Mucosa of stomach (tissue), 1 donor: ENCODE measurements around the gene CDC14B.
"Not testable (repeated sequence)": the region's sequence is repeated elsewhere in the genome, so short reads cannot be mapped to it uniquely, and the experiment has no call there.

Experiments used
- H3K27me3 ChIP-seq: one replicate; pipeline ENCODE4 v1.7.0; 2013; ENCODE audit warnings: mild to moderate bottlenecking, low read length; ENCODE audit not compliant: control insufficient read depth, insufficient read depth
- H3K36me3 ChIP-seq: one replicate; pipeline ENCODE4 v1.7.0; 2013; ENCODE audit warnings: low read length; ENCODE audit not compliant: control insufficient read depth, insufficient read depth
- H3K4me1 ChIP-seq: one replicate; pipeline ENCODE4 v1.7.0; 2013; ENCODE audit warnings: mild to moderate bottlenecking, low read length; ENCODE audit not compliant: control insufficient read depth, insufficient read depth
- H3K4me3 ChIP-seq: one replicate; pipeline ENCODE4 v1.7.0; 2013; ENCODE audit warnings: low read length
- H3K9ac ChIP-seq: one replicate; pipeline ENCODE4 v1.7.0; 2013; ENCODE audit warnings: mild to moderate bottlenecking, low read length, moderate library complexity
- H3K9me3 ChIP-seq: one replicate; pipeline ENCODE4 v1.7.0; 2013; ENCODE audit warnings: mild to moderate bottlenecking, low read length, moderate library complexity; ENCODE audit not compliant: control insufficient read depth
- donor health status: Pancreatic carcinoma.

The CDC14B gene

GRCh38 chr9:96551403-96551802, 68.2 kb downstream of the CDC14B start:
- Histone ChIP-seq H3K9ac (no peak overlapping the region), H3K4me3 (no peak overlapping the region), H3K27me3 (no peaks in the 10 kb centered on the region), H3K36me3 (no peaks in the 10 kb centered on the region), H3K9me3 (no peaks in the 10 kb centered on the region), H3K4me1 (no peaks in the 10 kb centered on the region)

- Histone ChIP-seq H3K9ac (no peak overlapping the region), H3K4me1 (no peaks in the 10 kb centered on the region), H3K27me3 (no peaks in the 10 kb centered on the region), H3K4me3 (no peak overlapping the region), H3K36me3 (no peaks in the 10 kb centered on the region), H3K9me3 (no peaks in the 10 kb centered on the region)
These were observed 69.0 kb downstream of the CDC14B start for GRCh38 chr9:96550659-96551058.

GRCh38 chr9:96543131-96543530, 76.5 kb downstream of the CDC14B start:
- not testable (repeated sequence) for H3K36me3 ChIP-seq, H3K9ac ChIP-seq, H3K4me3 ChIP-seq, H3K27me3 ChIP-seq, H3K9me3 ChIP-seq, H3K4me1 ChIP-seq

- H3K36me3 ChIP-seq = no peaks in the 10 kb centered on the region
- H3K4me1 ChIP-seq = no peaks in the 10 kb centered on the region
- no peak overlapping the region for H3K9ac ChIP-seq
- H3K4me3 ChIP-seq = no peak overlapping the region
- no peaks in the 10 kb centered on the region for H3K9me3 ChIP-seq
- no peaks in the 10 kb centered on the region for H3K27me3 ChIP-seq
These were observed 79.5 kb downstream of the CDC14B start for GRCh38 chr9:96540106-96540505.

GRCh38 chr9:96532173-96532572, 87.5 kb downstream of the CDC14B start:
- Histone ChIP-seq H3K4me3 (no peak overlapping the region), H3K9ac (no peak overlapping the region), H3K36me3 (no peaks in the 10 kb centered on the region), H3K9me3 (no peaks in the 10 kb centered on the region), H3K27me3 (no peaks in the 10 kb centered on the region), H3K4me1 (no peaks in the 10 kb centered on the region)

GRCh38 chr9:96524764-96525163, 94.9 kb downstream of the CDC14B start:
- Histone ChIP-seq H3K4me1 (peaks cover 4% of the 10 kb centered on the region), H3K27me3 (no peaks in the 10 kb centered on the region), H3K36me3 (no peaks in the 10 kb centered on the region), H3K4me3 (no peak overlapping the region), H3K9me3 (no peaks in the 10 kb centered on the region), H3K9ac (no peak overlapping the region)

- Histone ChIP-seq H3K9me3 (no peaks in the 10 kb centered on the region), H3K4me3 (no peak overlapping the region), H3K27me3 (no peaks in the 10 kb centered on the region), H3K4me1 (peaks cover 4% of the 10 kb centered on the region), H3K36me3 (no peaks in the 10 kb centered on the region), H3K9ac (no peak overlapping the region)
These were observed 95.6 kb downstream of the CDC14B start for GRCh38 chr9:96524045-96524444.

- H3K9ac ChIP-seq = no peak overlapping the region
- no peak overlapping the region for H3K4me3 ChIP-seq
- no peaks in the 10 kb centered on the region for H3K36me3 ChIP-seq
- H3K4me1 ChIP-seq = peaks cover 4% of the 10 kb centered on the region
- no peaks in the 10 kb centered on the region for H3K27me3 ChIP-seq
- no peaks in the 10 kb centered on the region for H3K9me3 ChIP-seq
These were observed 96.3 kb downstream of the CDC14B start for GRCh38 chr9:96523374-96523773.

- Histone ChIP-seq H3K4me3 (no peak overlapping the region), H3K9me3 (no peaks in the 10 kb centered on the region), H3K36me3 (no peaks in the 10 kb centered on the region), H3K9ac (no peak overlapping the region), H3K27me3 (no peaks in the 10 kb centered on the region), H3K4me1 (peaks cover 4% of the 10 kb centered on the region)
These were observed 97.3 kb downstream of the CDC14B start for GRCh38 chr9:96522366-96522765.

GRCh38 chr9:96519787-96520186, 99.9 kb downstream of the CDC14B start:
- no peaks in the 10 kb centered on the region for H3K9me3 ChIP-seq
- H3K9ac ChIP-seq = no peak overlapping the region
- H3K27me3 ChIP-seq = no peaks in the 10 kb centered on the region
- no peak overlapping the region for H3K4me3 ChIP-seq
- H3K4me1 ChIP-seq = no peaks in the 10 kb centered on the region
- no peaks in the 10 kb centered on the region for H3K36me3 ChIP-seq

GRCh38 chr9:96519095-96519494, 100.5 kb downstream of the CDC14B start:
- Histone ChIP-seq H3K9ac (no peak overlapping the region), H3K9me3 (no peaks in the 10 kb centered on the region), H3K27me3 (no peaks in the 10 kb centered on the region), H3K36me3 (no peaks in the 10 kb centered on the region), H3K4me1 (no peaks in the 10 kb centered on the region), H3K4me3 (no peak overlapping the region)

- H3K36me3 ChIP-seq = no peaks in the 10 kb centered on the region
- no peaks in the 10 kb centered on the region for H3K9me3 ChIP-seq
- H3K27me3 ChIP-seq = no peaks in the 10 kb centered on the region
- no peak overlapping the region for H3K4me3 ChIP-seq
- no peak overlapping the region for H3K9ac ChIP-seq
- no peaks in the 10 kb centered on the region for H3K4me1 ChIP-seq
These were observed 103.8 kb downstream of the CDC14B start for GRCh38 chr9:96515621-96516470.

- Histone ChIP-seq H3K4me1 (no peaks in the 10 kb centered on the region), H3K9me3 (no peaks in the 10 kb centered on the region), H3K4me3 (no peak overlapping the region), H3K9ac (no peak overlapping the region), H3K36me3 (no peaks in the 10 kb centered on the region), H3K27me3 (no peaks in the 10 kb centered on the region)
These were observed 104.9 kb downstream of the CDC14B start for GRCh38 chr9:96514800-96515158.
